ENCODE measurements around the gene TRPV6. TPM values are rescaled to one million over a fixed set of nuclear protein-coding genes. Genes with fewer than 3 reads are reported as not detected.

The TRPV6 gene
- total RNA-seq, 1 donor from 2014 or later = 0.07 TPM

GRCh38 chr7:142913566-142913965 lies 28.0 kb upstream of the TRPV6 start:
- no peak overlapping the region for H3K4me3 Mint-ChIP-seq
- no peak for TF ChIP-seq CTCF (conservative IDR thresholded peaks at IDR 0.05)
- H3K27me3 Mint-ChIP-seq (ENCODE audit: low read depth) = peaks cover 46% of the 10 kb centered on the region
- no peaks in the 10 kb centered on the region for H3K4me1 Mint-ChIP-seq
- no peaks in the 10 kb centered on the region for H3K36me3 Mint-ChIP-seq (ENCODE audit: low read depth)
- no peak for DNase-seq (ENCODE audit: low read depth, low spot score)
- H3K9me3 Mint-ChIP-seq = no peaks in the 10 kb centered on the region
- no peak overlapping the region for H3K27ac Mint-ChIP-seq (ENCODE audit: unreplicated experiment)

DNA sequence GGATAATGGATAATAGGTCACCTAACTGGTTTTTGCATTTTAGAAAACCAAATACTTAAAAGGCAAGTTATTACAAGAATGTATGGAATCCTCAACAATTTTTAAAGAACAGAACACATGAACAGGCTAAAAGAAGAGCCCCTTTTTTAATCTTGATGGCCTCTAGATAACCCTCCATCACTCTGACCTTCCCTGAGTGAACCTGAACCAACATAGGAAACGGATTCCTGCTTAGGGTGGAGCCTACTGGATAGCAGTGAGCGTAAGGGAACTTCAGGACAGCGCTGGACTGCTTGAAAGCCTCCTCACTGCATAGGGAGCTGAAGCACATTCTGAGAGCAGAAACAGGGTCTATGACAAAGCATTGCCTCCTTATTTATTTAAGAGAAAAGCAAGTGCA lies 27.5 kb upstream of the TRPV6 start:
- Mint-ChIP-seq H3K27ac (ENCODE audit: unreplicated experiment) (no peak overlapping the region), H3K9me3 (no peaks in the 10 kb centered on the region), H3K4me3 (no peak overlapping the region), H3K36me3 (ENCODE audit: low read depth) (no peaks in the 10 kb centered on the region), H3K4me1 (no peaks in the 10 kb centered on the region), H3K27me3 (ENCODE audit: low read depth) (peaks cover 44% of the 10 kb centered on the region)
- no peak for TF ChIP-seq CTCF (conservative IDR thresholded peaks at IDR 0.05)
- no peak for DNase-seq (ENCODE audit: low read depth, low spot score)

- Mint-ChIP-seq H3K27me3 (ENCODE audit: low read depth) (peaks cover 42% of the 10 kb centered on the region), H3K4me1 (no peaks in the 10 kb centered on the region), H3K36me3 (ENCODE audit: low read depth) (no peaks in the 10 kb centered on the region), H3K4me3 (no peak overlapping the region), H3K27ac (ENCODE audit: unreplicated experiment) (no peak overlapping the region), H3K9me3 (no peaks in the 10 kb centered on the region)
- TF ChIP-seq CTCF (conservative IDR thresholded peaks at IDR 0.05) = no peak
- no peak for DNase-seq (ENCODE audit: low read depth, low spot score)
Measured at GRCh38 chr7:142910481-142910880, 24.9 kb upstream of the TRPV6 start.

GRCh38 chr7:142910031-142910433 lies 24.5 kb upstream of the TRPV6 start:
- Mint-ChIP-seq H3K9me3 (no peaks in the 10 kb centered on the region), H3K4me3 (no peak overlapping the region), H3K4me1 (no peaks in the 10 kb centered on the region), H3K27ac (ENCODE audit: unreplicated experiment) (no peak overlapping the region), H3K36me3 (ENCODE audit: low read depth) (no peaks in the 10 kb centered on the region), H3K27me3 (ENCODE audit: low read depth) (peaks cover 42% of the 10 kb centered on the region)
- no peak for DNase-seq (ENCODE audit: low read depth, low spot score)
- TF ChIP-seq CTCF (conservative IDR thresholded peaks at IDR 0.05) = no peak

GRCh38 chr7:142908921-142909890 lies 23.7 kb upstream of the TRPV6 start:
- peaks cover 42% of the 10 kb centered on the region for H3K27me3 Mint-ChIP-seq (ENCODE audit: low read depth)
- DNase-seq (ENCODE audit: low read depth, low spot score) = no peak
- TF ChIP-seq CTCF (conservative IDR thresholded peaks at IDR 0.05) = peak; percentile 34
- no peak overlapping the region for H3K27ac Mint-ChIP-seq (ENCODE audit: unreplicated experiment)
- no peaks in the 10 kb centered on the region for H3K9me3 Mint-ChIP-seq
- H3K4me1 Mint-ChIP-seq = no peaks in the 10 kb centered on the region
- no peaks in the 10 kb centered on the region for H3K36me3 Mint-ChIP-seq (ENCODE audit: low read depth)
- H3K4me3 Mint-ChIP-seq = no peak overlapping the region
